ENCODE results near the gene PRKCA. TPM values are rescaled to one million over a fixed set of nuclear protein-coding genes. Genes with fewer than 3 reads are reported as not detected.

Gene PRKCA
- total RNA-seq, 1 donor from 2014 or later: 80.1 TPM

DNA sequence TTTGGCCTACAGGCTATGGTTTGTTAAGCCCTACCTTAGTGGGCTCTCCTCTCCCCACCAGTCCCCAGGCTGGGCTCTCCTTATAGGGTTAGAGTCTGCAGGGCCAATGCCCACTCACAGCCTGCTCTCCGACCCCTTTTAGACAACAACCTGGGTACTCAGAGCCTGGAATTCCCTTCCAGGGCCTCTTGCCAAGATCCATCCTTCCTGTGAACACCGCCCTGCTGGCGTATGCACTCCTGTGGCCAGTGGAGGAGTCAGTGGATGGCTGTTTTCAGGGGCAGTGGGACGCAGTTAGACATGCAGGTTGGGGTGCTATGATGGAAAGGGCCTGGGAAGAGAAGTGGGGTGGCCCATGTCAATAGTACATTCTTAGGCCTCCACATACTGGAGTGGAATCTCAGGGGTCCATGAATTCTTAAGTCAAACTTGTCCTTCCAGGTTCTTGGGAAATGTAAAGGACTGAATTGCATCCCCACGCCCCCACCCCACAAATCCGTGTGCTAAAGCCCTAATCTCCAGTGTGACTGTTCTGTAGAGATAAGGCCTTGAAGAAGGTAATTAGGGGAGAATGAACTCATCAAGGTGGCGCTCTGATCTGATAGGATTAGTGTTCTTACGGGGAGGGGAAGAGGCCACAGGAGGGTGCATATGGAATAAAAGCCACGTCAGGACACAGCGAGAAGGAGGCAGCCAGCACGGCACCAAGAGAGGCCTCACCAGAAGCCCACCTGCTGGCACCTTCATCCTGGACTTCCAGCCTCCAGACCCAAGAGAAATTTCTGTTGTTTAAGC lies 450.9 kb downstream of the PRKCA start:
- H3K9me3 Mint-ChIP-seq (ENCODE audit: unreplicated experiment): no peaks in the 10 kb centered on the region
- H3K27me3 Mint-ChIP-seq (ENCODE audit: unreplicated experiment): no peaks in the 10 kb centered on the region
- no peaks in the 10 kb centered on the region for H3K4me1 Mint-ChIP-seq (ENCODE audit: unreplicated experiment)
- TF ChIP-seq, protein P1, sequence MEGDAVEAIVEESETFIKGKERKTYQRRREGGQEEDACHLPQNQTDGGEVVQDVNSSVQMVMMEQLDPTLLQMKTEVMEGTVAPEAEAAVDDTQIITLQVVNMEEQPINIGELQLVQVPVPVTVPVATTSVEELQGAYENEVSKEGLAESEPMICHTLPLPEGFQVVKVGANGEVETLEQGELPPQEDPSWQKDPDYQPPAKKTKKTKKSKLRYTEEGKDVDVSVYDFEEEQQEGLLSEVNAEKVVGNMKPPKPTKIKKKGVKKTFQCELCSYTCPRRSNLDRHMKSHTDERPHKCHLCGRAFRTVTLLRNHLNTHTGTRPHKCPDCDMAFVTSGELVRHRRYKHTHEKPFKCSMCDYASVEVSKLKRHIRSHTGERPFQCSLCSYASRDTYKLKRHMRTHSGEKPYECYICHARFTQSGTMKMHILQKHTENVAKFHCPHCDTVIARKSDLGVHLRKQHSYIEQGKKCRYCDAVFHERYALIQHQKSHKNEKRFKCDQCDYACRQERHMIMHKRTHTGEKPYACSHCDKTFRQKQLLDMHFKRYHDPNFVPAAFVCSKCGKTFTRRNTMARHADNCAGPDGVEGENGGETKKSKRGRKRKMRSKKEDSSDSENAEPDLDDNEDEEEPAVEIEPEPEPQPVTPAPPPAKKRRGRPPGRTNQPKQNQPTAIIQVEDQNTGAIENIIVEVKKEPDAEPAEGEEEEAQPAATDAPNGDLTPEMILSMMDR (IDR thresholded peaks at IDR 0.05): no peak
- no peak overlapping the region for H3K4me3 Mint-ChIP-seq (ENCODE audit: unreplicated experiment)
- no peak overlapping the region for H3K27ac Mint-ChIP-seq (ENCODE audit: unreplicated experiment)
- DNase-seq (ENCODE audit: extremely low spot score, unreplicated experiment): no peak
- peaks cover 38% of the 10 kb centered on the region for H3K36me3 Mint-ChIP-seq (ENCODE audit: unreplicated experiment)

DNA sequence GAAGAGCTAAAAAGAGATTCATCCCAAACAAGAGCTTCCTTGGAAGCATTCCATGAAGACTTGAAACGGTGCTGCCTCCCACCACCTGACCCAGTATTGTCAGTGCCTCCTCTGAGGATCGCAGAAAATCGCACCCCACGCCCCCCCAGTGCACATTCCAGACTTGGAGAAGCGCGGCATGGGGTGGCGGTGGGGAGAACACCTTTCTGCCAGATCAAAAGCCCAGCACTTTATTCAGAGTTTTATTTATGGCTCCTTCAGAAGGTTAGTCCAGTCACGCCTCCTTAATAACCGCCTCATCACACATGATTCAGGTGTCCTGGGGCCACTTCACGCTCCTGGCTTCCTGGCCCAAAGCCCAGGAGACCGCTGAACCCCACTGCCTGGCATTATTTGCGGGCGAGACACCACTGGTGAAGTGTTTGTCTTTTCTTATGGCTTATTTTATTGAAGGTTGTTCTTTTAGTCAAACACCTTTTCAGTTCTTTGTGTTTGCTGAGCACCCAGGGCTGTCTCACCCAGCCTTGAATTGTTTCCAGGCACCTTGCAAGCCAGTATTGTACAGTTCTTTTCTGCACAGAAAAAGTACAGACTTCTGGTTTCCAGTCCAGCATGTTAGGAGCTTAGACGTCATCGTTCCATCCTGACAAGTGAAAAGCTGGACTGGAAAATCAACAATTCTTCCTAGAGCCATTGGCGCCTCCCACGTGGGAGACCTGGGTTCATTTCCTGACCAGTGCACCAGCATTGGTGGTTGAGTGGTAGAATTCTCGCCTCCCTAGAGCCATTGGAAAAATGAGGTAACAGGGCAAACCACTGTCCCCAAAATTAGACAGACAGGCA lies 452.9 kb downstream of the PRKCA start:
- no peak overlapping the region for H3K27ac Mint-ChIP-seq (ENCODE audit: unreplicated experiment)
- TF ChIP-seq, protein P1 (IDR thresholded peaks at IDR 0.05): no peak

DNA sequence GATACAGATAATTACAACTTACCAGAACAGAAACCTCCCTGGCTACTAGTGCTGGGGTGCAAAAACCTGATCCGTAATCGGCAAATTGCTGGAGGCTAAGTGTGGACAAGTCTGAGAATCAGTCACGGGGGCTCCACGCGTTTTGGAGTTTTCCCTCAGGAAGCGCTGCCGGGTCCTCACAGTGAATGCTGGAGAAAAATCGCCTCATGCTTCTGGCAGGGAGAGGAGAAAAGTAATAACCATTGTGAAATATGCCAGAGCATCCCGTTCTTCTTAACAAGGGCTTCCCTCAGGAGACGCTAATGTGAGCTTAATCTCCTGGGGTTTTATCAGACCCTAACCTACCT lies 453.5 kb downstream of the PRKCA start:
- Mint-ChIP-seq H3K9me3 (ENCODE audit: unreplicated experiment) (no peaks in the 10 kb centered on the region), H3K36me3 (ENCODE audit: unreplicated experiment) (peaks cover 34% of the 10 kb centered on the region), H3K27me3 (ENCODE audit: unreplicated experiment) (no peaks in the 10 kb centered on the region), H3K4me1 (ENCODE audit: unreplicated experiment) (no peaks in the 10 kb centered on the region), H3K27ac (ENCODE audit: unreplicated experiment) (no peak overlapping the region), H3K4me3 (ENCODE audit: unreplicated experiment) (no peak overlapping the region)
- no peak for DNase-seq (ENCODE audit: extremely low spot score, unreplicated experiment)
- TF ChIP-seq, protein P1 (IDR thresholded peaks at IDR 0.05): no peak

More for the DNA sequence above, 452.9 kb downstream of the PRKCA start:
- DNase-seq (ENCODE audit: extremely low spot score, unreplicated experiment): no peak
- no peak overlapping the region for H3K4me3 Mint-ChIP-seq (ENCODE audit: unreplicated experiment)
- H3K4me1 Mint-ChIP-seq (ENCODE audit: unreplicated experiment): no peaks in the 10 kb centered on the region
- H3K27me3 Mint-ChIP-seq (ENCODE audit: unreplicated experiment): no peaks in the 10 kb centered on the region
- no peaks in the 10 kb centered on the region for H3K9me3 Mint-ChIP-seq (ENCODE audit: unreplicated experiment)
- H3K36me3 Mint-ChIP-seq (ENCODE audit: unreplicated experiment): peaks cover 35% of the 10 kb centered on the region

DNA sequence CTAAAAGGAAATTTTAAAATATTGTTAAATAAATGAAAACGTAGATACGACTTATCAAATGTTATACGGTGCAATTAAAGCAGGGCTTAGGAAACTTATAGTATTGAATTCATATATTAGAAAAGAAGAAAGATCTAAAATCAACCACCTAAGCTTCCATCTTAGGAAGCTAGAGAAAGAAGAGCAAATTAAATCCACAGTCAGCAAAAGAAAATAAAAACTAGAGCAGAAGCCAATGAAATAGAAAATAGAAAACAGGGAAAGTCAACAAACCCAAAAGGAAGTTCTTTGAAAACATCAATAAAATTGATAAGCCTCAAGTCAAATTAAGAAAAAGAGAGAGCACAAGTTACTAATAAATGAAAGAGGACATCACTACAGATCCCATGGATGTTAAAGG lies 457.9 kb downstream of the PRKCA start:
- no peak for DNase-seq (ENCODE audit: extremely low spot score, unreplicated experiment)
- H3K27me3 Mint-ChIP-seq (ENCODE audit: unreplicated experiment): no peaks in the 10 kb centered on the region
- H3K4me3 Mint-ChIP-seq (ENCODE audit: unreplicated experiment): no peak overlapping the region
- TF ChIP-seq, protein P1 (IDR thresholded peaks at IDR 0.05): no peak
- no peaks in the 10 kb centered on the region for H3K9me3 Mint-ChIP-seq (ENCODE audit: unreplicated experiment)
- peaks cover 18% of the 10 kb centered on the region for H3K36me3 Mint-ChIP-seq (ENCODE audit: unreplicated experiment)
- H3K4me1 Mint-ChIP-seq (ENCODE audit: unreplicated experiment): no peaks in the 10 kb centered on the region
- H3K27ac Mint-ChIP-seq (ENCODE audit: unreplicated experiment): no peak overlapping the region

DNA sequence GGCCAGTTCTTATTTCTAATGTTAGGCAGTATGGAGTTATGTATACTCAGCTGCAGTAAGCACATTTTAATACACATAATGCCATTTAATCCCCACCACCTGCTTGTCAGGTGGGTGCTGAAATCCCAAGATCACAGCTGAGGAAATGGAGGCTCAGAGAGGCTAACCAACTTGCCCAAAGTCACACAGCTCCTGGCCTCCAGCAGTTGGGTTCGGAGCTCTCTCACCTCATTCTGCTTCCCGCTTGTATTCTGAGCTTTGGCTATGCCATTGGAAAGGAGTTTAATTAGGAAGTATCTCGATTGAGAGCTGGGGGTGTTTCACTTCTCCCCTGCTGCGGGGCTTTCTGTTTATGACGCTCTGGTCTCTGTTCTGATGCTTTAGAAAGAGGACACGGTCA lies 459.9 kb downstream of the PRKCA start:
- Mint-ChIP-seq H3K4me3 (ENCODE audit: unreplicated experiment) (no peak overlapping the region), H3K27ac (ENCODE audit: unreplicated experiment) (no peak overlapping the region), H3K27me3 (ENCODE audit: unreplicated experiment) (no peaks in the 10 kb centered on the region), H3K36me3 (ENCODE audit: unreplicated experiment) (peaks cover 10% of the 10 kb centered on the region), H3K9me3 (ENCODE audit: unreplicated experiment) (no peaks in the 10 kb centered on the region), H3K4me1 (ENCODE audit: unreplicated experiment) (no peaks in the 10 kb centered on the region)
- TF ChIP-seq, protein P1 (IDR thresholded peaks at IDR 0.05): no peak
- DNase-seq (ENCODE audit: extremely low spot score, unreplicated experiment): no peak

Measured in osteocyte (in vitro differentiated cells).